NCI-H1694 treated with DMSO at 0.1 percent for 48 hours (cell line): ENCODE data around the gene SIGLEC6.
A peak's percentile ranks its signal among the peaks of the same experiment; 100 is the strongest.

Experiments used
- DNase-seq: peaks from one replicate; lab custom pipeline; 2025; lab: John Stamatoyannopoulos, UW

The SIGLEC6 gene

GRCh38 chr19:51531349-51532315 is at the start of gene SIGLEC6:
TSS of gene SIGLEC6 (minus strand) at chr19:51531670. CDS start at chr19:51531648, 22 bp downstream.
- no peak for DNase-seq

GRCh38 chr19:51576850-51577249 is 45.4 kb upstream of the SIGLEC6 start:
- no peak for DNase-seq

- no peak for DNase-seq
Observed at GRCh38 chr19:51573331-51573730, 41.9 kb upstream of the SIGLEC6 start.

DNA sequence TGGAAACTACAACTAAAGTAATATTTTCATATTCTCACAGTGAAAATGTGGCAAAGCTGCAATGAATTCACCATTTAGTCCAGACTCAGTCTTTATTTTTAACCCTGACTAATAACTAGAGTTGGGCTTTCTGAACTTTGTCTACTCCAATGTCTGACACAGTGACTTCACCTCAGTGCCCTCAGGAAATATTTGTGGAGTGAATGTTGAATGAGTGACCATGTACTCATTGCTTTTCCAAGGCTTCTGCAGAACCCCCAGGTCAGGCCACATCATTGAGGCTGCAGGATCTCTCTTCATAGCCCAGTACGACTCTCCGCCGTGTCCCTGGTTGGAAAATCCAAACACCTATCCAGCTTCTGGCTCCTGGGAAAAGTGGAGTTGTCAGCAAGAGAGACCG is 41.4 kb upstream of the SIGLEC6 start:
- no peak for DNase-seq

DNA sequence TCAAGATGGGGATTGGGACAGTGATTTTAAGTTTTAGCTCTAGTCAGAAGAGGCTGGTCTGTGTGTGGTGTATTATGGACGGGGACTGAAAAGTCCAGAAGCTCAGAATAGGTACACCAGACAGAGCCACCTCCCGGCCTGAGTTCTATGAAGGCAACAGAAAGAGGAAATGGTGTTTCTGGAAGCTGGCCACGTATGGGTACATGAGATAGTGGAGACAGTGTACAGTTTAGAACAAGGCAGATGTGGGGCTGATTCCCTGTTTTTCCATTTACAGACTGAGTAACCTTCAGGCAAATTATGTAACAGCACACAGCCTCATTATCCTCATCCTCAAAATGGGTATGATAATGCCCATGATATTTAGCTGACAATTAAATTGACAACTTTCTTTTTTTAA is 40.9 kb upstream of the SIGLEC6 start:
- no peak for DNase-seq

- DNase-seq: no peak
Observed at GRCh38 chr19:51571599-51571998, 40.1 kb upstream of the SIGLEC6 start.

DNA sequence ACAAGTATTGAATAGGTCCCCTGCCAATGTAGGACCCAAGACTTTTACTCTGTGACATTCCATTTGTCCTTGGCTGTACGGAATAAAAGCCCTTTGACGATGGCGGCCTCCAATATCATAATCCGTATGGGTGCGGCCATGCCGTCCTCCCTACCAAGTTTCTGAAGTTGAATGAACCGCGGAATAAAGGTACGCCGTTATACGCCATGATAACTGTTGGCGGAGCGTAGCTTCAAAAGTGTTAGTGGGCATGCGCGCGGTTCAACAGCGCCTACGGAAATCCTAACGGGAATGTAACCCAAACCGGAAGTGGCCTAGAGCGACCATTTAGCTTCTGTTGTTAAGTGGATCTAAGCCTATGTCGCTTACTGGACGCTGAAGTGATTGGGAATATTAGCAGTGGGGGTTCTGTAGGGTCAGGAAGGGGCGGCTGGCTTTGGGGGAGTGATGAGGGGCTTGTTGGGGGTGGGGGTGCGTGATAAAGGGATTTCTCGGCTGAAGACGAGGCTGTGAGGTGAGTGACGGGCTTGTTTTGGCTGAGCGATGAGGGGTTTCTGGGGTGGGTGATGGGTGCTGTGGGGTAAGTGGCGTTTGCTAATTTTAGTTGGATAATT is 39.6 kb upstream of the SIGLEC6 start, which contains the start of gene ZNF175:
Gene ZNF175 (plus strand): TSS at position 322 of the 614 bp plus-strand sequence. CDS start 2,047 bp downstream, outside the sequence.
- peak; percentile 88 for DNase-seq

GRCh38 chr19:51568456-51568855 is 37.0 kb upstream of the SIGLEC6 start:
- DNase-seq: no peak

- DNase-seq: no peak
Observed at GRCh38 chr19:51567583-51567982, 36.1 kb upstream of the SIGLEC6 start.

DNA sequence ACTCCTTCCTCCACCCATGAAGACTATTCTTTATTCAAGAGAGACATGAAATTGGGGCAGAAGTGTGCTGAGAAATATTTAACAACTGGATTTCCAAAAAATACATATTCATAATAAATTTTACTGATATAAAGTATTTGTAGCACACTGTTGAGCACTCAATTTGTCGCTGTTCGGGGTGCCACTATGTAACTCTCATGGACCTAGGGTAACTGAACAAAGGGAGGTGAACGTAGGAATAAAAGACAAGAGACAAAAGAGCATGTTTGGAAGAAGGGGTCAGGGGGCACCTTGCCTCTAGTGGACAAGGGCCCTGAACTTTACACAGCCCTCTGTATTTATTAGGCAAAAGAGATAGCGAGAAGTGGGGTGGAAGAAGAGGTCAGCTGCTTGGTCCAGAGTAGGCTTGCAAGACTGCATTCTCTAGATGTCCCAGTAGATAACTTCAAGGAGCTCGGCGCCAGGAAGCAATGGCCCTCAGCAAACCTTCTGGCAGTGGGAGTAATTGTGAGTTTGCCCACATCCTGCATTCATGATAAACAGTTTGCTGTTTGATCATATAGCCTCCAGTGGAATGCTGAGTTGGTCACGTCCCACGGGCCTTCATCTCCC is 35.1 kb upstream of the SIGLEC6 start:
- DNase-seq: no peak

DNA sequence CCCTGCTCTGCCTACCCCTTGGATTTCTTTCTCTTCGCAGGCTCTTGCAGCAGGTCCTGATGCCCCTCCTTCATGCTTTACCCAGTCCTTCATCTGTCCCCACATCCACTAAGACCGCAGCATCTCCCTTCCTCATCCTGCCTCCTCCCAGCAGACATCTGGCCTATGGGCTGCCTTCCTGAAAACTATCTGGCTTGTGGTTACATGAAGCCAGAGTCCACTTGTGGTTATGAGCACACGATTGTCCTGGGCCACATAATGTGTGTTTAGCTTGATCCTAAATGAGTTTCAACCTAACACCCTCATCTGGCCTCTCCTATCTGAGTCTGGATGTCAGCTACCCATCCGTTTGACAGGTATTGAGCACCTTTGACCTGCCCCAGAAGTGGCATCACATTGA is 34.1 kb upstream of the SIGLEC6 start:
- no peak for DNase-seq

DNA sequence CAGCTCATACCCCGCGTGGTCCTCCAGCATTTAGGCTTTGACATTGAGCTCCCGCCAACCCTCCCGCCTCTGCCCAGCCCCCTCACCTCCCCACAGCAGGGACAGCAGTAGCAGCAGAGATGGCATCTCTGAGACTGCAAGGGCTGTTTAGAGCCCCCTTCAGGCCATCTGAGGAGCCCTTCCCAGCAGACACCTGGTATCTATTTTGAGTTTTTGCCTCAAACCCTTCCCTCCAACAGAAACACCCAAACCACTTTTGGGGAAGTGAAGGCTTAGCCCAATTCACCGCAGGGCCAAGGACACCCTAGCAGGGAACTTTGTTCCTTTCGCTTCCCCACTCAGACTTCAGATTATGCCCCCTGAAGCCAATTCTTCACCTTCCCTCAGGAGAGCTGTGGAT is 33.3 kb upstream of the SIGLEC6 start:
- DNase-seq: no peak

DNA sequence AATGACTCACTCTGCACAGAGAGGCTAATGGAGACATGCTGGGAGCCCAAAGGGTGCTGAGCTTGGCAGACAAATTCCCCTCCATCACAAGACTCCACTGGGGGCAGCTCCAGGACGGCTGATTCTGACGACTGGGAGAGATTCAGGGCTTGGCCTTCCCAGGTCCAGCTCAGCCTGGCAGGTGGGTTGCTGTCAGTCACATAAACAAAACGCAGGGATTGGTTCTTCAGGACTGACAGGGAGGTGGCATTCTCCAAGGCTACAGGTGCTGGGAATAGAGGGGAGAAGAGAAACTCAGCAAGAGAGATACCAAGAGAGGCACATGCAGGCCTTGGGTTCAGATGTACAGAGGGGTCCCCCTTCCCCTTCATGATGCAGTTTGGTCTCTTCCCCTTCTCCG is 28.9 kb upstream of the SIGLEC6 start:
- no peak for DNase-seq

DNA sequence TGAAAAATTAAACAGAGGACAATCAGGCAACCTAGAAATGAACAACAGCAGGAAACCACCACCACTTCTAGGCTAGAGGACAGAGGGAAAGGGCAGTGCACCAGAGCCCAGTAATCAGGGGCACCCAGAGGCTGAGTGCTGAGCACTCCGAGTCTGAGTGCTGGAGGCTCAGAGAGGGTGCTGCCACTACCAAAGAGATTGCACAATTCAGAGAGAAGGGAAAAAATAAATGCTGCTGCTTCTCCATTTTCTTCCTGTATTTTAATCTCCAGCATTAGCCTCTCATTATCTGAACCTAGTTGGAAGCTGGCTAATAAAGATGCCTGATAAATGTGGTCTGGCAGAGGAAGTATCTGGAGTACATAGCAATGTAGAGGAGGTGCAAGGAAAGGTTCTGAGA is 27.8 kb upstream of the SIGLEC6 start:
- DNase-seq: no peak

GRCh38 chr19:51552996-51553725 is 21.7 kb upstream of the SIGLEC6 start:
- DNase-seq: no peak

GRCh38 chr19:51552608-51552995 is 21.1 kb upstream of the SIGLEC6 start:
- DNase-seq: no peak

- DNase-seq: no peak
Observed at GRCh38 chr19:51551673-51552432, 20.4 kb upstream of the SIGLEC6 start.

GRCh38 chr19:51550848-51551672 is 19.6 kb upstream of the SIGLEC6 start:
- DNase-seq: no peak

DNA sequence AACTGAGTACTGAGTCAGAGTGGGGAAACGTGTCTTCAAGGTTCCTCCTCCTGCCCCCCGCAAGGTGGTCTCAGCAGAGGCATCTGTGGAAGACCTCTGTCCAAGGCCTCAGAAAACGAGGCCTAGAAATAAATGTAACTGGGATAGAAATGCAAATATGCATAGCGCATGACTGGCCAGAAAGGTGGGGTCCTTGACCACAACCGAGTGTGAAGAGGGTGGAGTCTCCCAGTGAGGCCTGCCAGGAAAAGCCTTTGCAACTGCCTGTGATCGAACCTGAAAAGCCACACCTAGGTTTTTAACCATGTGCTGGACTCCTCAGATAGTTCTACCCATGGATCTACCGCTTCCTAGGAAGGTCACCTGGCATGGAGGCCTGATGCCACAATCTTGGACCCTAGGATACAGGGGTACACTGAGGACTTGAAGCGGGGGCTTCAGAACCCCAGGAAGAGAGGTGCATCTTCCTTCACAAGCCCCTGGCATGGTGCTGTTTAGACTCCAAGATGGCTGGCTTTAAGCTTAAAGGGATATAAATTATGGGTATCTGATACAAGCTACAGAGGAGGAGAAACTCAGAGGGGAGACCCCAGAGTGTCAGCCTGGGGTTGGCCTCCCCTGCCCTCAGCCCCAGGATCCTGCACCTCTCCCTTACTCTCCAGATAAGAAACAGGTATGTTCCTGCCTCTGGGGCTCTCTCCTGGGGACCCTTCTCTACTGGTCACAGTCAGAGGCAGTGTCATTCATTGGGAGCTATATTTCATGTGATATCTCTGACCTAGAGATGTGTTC is 18.3 kb upstream of the SIGLEC6 start:
- no peak for DNase-seq

- no peak for DNase-seq
Observed at GRCh38 chr19:51548891-51549305, 17.4 kb upstream of the SIGLEC6 start.
